ENCODE results near the gene HABP4. TPM values are rescaled to one million over a fixed set of nuclear protein-coding genes. Genes with fewer than 3 reads are reported as not detected.

HABP4 gene
- total and polyA plus RNA-seq, 9 of the 15 experiments (the other 6 are each of a cell fraction or from before 2014, with no cell fraction given), result 0.38 to 2.4 (median 1.9) TPM

DNA sequence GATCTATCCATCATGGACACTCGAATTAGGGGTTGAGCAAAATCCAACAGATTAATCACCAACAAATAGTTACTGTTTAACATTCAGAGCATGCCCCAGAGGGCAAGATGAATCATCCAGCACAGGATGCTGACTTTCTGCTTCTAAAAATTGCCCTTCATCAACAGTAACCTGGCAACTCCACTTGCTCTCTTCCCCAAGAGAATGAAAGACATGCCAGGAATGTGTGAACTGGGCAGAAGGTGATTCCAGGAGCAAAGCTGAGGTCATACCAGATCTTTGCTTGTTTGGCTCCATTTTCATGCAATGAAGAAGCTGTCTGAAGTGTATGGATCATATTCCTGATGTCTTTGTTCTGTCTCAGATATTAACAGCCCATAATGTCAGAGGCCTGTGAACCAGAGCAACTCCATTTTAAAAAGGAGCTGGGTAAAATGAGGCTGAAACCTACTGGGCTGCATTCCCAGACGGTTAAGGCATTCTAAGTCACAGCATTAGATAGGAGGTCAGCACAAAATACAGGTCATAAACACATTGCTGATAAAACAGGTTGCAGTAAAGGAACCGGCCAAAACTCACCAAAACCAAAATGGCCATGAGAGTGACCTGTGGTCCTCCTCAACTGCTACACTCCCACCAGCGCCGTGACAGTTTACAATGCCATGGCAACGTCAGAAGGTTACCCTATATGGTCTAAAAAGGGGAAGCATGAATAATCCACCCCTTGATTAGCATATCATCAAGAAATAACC, 29.3 kb upstream of the HABP4 start (continued):
- TF ChIP-seq, protein P1, sequence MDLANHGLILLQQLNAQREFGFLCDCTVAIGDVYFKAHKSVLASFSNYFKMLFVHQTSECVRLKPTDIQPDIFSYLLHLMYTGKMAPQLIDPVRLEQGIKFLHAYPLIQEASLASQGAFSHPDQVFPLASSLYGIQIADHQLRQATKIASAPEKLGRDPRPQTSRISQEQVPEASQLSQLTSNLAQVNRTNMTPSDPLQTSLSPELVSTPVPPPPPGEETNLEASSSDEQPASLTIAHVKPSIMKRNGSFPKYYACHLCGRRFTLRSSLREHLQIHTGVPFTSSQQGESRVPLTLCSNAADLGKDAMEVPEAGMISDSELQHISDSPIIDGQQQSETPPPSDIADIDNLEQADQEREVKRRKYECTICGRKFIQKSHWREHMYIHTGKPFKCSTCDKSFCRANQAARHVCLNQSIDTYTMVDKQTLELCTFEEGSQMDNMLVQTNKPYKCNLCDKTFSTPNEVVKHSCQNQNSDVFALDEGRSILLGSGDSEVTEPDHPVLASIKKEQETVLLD (IDR thresholded peaks at IDR 0.05), result peak; percentile 69; the same call in 1 of the 2 replicates
- TF ChIP-seq SOX6 (IDR thresholded peaks at IDR 0.05) (no peak), ZNF316 (IDR thresholded peaks at IDR 0.05) (no peak), RAD21 (CRISPR knock-in tag; conservative IDR thresholded peaks at IDR 0.05 in 1 of 2, IDR thresholded peaks at IDR 0.05 in 1 of 2) (peak in 1 of 2 experiments; percentile 30; a peak in 1 of 4 replicates), RFX7 (CRISPR knock-in tag; IDR thresholded peaks at IDR 0.05) (peak; percentile 96), KDM1A (IDR thresholded peaks at IDR 0.05) (peak in 1 of 2 experiments; percentile 40; a peak in 1 of 4 replicates), ZNF785 (CRISPR knock-in tag; IDR thresholded peaks at IDR 0.05) (peak; percentile 88; the same call in 1 of the 2 replicates), HEY1 (CRISPR knock-in tag; IDR thresholded peaks at IDR 0.05; ENCODE audit: borderline replicate concordance) (no peak), GABPB1 (CRISPR knock-in tag; IDR thresholded peaks at IDR 0.05) (no peak), SRSF1 (IDR thresholded peaks at IDR 0.05; ENCODE audit: low read depth, low read length) (no peak), NFRKB (IDR thresholded peaks at IDR 0.05; ENCODE audit: low read depth) (peak; percentile 62; the same call in 1 of the 2 replicates), SAP30 (IDR thresholded peaks at IDR 0.05; ENCODE audit: borderline replicate concordance, insufficient read depth, low read depth, low read length, poor library complexity, severe bottlenecking) (no peak), BDP1 (IDR thresholded peaks at IDR 0.05; ENCODE audit: insufficient read depth, insufficient read length) (no peak), XRCC5 (IDR thresholded peaks at IDR 0.05; ENCODE audit: low read depth, low read length) (no peak), ZNF184 (CRISPR knock-in tag; IDR thresholded peaks at IDR 0.05) (no peak)
- TF ChIP-seq, protein P2, sequence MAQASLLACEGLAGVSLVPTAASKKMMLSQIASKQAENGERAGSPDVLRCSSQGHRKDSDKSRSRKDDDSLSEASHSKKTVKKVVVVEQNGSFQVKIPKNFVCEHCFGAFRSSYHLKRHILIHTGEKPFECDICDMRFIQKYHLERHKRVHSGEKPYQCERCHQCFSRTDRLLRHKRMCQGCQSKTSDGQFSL (CRISPR knock-in tag; IDR thresholded peaks at IDR 0.05), result no peak
- TF ChIP-seq, protein P2 (tag; IDR thresholded peaks at IDR 0.05), result peak in 1 of 2 experiments; percentile 99; a peak in 2 of 4 replicates
- TF ChIP-seq, protein P3, sequence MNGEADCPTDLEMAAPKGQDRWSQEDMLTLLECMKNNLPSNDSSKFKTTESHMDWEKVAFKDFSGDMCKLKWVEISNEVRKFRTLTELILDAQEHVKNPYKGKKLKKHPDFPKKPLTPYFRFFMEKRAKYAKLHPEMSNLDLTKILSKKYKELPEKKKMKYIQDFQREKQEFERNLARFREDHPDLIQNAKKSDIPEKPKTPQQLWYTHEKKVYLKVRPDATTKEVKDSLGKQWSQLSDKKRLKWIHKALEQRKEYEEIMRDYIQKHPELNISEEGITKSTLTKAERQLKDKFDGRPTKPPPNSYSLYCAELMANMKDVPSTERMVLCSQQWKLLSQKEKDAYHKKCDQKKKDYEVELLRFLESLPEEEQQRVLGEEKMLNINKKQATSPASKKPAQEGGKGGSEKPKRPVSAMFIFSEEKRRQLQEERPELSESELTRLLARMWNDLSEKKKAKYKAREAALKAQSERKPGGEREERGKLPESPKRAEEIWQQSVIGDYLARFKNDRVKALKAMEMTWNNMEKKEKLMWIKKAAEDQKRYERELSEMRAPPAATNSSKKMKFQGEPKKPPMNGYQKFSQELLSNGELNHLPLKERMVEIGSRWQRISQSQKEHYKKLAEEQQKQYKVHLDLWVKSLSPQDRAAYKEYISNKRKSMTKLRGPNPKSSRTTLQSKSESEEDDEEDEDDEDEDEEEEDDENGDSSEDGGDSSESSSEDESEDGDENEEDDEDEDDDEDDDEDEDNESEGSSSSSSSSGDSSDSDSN (IDR thresholded peaks at IDR 0.05; ENCODE audit: borderline replicate concordance in 1 of 2, low read depth in 2 of 2, low read length in 2 of 2), result no peak
- TF ChIP-seq, protein P4, sequence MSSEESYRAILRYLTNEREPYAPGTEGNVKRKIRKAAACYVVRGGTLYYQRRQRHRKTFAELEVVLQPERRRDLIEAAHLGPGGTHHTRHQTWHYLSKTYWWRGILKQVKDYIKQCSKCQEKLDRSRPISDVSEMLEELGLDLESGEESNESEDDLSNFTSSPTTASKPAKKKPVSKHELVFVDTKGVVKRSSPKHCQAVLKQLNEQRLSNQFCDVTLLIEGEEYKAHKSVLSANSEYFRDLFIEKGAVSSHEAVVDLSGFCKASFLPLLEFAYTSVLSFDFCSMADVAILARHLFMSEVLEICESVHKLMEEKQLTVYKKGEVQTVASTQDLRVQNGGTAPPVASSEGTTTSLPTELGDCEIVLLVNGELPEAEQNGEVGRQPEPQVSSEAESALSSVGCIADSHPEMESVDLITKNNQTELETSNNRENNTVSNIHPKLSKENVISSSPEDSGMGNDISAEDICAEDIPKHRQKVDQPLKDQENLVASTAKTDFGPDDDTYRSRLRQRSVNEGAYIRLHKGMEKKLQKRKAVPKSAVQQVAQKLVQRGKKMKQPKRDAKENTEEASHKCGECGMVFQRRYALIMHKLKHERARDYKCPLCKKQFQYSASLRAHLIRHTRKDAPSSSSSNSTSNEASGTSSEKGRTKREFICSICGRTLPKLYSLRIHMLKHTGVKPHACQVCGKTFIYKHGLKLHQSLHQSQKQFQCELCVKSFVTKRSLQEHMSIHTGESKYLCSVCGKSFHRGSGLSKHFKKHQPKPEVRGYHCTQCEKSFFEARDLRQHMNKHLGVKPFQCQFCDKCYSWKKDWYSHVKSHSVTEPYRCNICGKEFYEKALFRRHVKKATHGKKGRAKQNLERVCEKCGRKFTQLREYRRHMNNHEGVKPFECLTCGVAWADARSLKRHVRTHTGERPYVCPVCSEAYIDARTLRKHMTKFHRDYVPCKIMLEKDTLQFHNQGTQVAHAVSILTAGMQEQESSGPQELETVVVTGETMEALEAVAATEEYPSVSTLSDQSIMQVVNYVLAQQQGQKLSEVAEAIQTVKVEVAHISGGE (CRISPR knock-in tag; IDR thresholded peaks at IDR 0.05), result peak in 1 of 3 experiments; percentile 93; a peak in 2 of 6 replicates
